NCI-H1105 treated with DMSO at 0.1 percent for 48 hours (cell line): ENCODE results near the gene MLST8.

Experiments
- DNase-seq: peaks from one replicate; lab custom pipeline; 2025; lab: John Stamatoyannopoulos, UW

The MLST8 gene, protein sequence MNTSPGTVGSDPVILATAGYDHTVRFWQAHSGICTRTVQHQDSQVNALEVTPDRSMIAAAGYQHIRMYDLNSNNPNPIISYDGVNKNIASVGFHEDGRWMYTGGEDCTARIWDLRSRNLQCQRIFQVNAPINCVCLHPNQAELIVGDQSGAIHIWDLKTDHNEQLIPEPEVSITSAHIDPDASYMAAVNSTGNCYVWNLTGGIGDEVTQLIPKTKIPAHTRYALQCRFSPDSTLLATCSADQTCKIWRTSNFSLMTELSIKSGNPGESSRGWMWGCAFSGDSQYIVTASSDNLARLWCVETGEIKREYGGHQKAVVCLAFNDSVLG

DNA sequence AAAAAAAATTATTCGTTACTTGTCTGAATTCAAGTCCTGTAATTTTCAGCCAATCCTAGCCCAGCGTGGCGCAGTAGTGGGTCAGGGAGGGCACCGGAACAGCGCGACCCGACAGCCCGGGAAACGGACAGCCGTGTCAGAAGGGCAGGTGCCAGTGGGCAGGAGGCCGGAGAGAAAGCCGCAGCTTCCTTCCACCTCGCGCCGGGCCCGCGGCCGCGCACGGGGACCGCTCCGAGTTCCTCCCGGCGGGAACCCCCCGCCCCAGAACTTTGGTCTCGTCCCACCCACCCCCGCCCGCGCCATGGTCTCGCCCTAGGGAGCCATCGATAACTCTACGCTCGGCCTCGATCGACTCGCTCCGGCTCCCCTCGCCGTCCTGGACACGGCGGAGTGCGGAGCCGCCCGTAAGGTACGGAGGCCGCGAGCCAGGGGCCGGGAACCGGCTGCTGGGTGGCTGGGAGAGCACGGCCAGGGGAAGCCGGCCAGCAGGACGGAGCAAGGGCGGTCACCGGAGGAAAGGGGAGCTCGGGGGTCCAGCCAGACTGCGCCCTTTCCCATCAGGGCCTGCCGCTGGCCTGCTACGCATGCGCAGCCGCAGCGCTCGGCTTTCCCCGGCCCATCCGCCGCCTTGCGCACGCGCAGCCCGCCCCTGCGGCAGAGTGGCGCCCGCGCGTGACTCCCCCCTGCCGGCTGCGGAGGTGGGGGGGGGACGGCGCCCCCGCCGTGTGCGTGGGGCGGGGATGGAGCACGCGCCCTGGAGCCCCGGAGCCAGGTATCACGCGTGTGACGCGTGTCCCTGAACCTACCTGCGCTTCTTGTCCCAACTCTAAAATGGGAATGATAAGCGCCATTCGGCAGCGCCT, at the start of gene MLST8:
Gene MLST8, plus strand, starts transcription at position 351 of the 863 bp plus-strand sequence. CDS start 632 bp downstream, outside the sequence.
- peak; percentile 48 for DNase-seq

GRCh38 chr16:2155977-2156848, 49.0 kb upstream of the MLST8 start:
- no peak for DNase-seq

- DNase-seq = no peak
Measured at GRCh38 chr16:2156849-2157224, 48.4 kb upstream of the MLST8 start.

- no peak for DNase-seq
Measured at GRCh38 chr16:2157480-2158261, 47.6 kb upstream of the MLST8 start.

DNA sequence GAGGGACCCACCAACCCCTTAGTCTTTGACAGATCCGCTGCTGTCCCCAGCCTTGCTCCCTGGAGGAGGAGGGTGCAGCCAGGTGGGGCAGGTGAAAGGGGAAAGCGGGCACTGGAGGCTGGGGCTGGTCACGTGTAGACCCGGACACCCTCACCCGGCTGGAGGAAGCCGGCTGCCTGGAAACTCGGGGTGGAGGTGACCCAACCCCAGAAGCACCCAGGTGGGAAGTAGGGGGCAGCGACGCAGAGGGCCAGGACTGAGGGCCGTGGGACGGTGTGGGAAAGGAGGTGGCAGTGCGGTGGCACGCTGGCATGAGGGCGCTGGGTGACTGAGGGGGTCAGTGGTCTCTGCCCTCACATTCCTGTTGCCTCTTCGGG, 47.0 kb upstream of the MLST8 start:
- no peak for DNase-seq

DNA sequence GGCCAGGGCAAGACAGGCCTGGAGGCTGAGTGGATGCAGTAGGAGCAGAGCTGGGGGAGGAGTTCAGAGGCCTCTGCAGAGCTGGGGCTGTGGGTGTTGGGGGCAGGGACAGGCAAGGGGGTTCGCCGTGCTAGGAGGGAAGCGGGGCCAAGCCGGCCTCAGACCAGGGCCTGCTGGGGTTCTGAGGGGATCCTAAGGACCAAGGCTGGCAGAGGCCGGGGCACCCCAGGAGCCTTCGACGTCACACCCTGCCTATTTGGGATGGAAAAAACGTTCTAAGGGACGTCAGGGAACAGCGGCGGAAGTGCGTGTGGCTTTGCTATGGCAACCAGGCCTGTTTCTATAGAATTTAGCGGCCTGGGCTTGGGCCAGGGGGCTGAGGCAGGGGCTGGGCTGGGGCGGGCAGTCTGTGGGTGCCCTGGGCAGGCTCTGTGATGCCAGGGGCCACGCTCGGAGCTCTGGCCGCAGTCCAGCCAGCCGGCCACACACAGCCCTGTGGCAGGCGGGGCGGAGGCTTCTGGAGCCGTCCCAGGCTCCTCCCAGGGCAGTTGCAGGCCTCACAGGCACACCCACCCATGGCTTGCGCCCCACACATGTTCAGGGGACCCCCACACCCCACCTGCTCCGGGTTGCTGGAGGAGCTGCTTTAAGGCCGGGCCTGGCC, 45.9 kb upstream of the MLST8 start:
- DNase-seq = no peak

DNA sequence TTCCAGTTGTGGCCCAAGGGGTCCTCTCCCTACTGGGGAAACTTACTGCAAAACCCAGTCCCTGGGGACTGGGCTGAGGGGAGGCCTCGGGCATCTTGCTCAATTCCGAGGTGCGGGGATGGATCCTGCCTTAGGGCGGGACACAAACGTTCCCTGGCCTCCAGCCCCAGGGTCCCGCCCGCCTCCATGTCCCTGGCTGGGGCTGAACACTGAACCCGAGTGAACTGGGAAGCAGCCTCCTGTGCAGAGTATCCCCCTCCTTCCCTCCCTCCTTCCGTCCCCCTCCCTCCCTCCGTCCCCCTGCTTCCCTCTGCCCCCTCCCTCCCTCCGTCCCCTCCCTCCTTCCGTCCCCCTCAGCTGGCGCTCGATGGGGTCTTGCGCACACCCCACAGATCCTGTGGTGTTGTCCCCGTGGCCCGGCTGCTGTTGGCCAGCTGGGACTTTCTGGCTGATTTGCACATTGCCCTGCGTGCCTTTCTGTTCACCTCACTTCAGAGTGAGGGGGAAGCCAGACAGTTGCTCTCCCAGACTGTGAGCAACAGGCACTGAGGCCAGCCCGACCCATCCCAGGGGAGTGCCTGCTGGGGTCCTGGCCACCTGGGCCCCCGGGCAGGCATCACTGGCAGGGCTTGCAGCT, 44.2 kb upstream of the MLST8 start:
- DNase-seq = no peak

DNA sequence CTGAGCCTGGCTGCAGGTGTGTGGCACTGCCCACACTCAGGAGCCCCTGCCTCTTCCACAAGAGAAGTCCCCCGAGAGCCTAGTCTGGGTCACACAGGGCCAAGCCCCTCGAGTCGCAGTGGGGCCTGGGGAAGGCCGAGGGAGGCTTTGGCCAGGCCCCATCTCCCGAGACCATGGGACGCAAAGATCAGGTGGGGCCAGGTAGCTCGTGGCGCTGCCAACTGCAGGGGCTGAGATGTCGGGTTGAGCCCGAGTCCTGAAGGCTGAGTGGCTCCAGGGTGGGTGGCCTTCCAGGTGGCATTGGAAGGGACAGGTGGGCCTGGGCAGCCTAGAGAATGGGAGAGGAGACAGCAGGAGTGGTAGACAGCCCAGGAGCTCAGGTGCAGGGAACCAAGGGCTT, 43.3 kb upstream of the MLST8 start:
- DNase-seq = no peak

DNA sequence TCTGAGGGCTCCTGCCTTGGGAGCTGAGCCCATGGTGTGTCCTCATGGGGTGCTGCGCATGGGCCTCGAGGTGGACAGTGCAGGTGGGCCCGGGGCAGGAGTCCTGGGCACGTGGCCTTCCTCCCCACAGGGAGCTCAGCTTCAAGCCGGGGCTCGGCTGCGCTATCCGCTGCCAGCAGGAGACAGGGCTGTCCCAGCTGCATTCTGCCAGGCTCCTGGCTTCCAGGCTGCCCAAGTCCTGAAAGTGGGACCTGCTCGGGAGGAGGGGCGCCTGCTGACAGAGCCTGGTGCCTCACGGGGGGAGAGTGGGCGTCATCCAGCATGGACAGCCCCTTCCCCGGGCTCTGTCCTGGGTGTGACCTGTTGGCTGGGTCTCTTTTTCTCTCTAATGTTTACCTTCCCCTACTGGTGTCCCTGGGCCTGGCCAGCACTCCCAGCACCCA, 42.6 kb upstream of the MLST8 start:
- no peak for DNase-seq

DNA sequence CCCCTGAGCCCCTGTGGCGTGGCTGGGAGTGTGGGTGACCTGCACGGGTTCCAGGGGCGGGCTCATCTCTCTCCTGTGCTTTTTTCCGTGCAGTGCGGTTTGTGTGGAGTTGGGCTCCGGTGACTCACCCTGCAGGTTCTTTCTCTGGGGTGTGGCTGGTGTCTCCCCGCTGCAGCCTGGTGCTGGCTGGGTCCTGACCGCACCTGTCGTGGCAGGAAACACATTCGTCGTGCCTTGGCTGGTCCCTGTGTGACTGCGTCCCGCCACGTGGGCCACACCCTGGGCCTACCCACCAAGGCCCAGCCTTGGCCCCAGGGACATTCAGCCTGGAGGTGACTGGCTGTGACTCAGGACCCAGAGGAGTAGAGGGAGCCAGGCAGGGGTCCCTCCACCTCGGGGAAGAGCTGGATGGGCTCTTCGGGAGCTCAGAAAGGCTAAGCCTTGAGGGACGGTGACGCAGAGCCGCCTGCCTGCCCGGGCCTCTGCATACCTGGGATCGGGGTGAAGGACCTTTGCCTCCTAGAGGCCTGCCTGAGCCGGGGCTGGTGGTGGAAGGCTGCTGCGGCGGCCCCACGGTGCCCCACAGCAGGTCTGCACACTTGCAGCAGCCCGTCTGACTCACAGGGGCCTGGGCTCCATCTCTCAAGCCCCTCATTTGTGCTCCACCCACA, 41.9 kb upstream of the MLST8 start:
- DNase-seq = no peak

DNA sequence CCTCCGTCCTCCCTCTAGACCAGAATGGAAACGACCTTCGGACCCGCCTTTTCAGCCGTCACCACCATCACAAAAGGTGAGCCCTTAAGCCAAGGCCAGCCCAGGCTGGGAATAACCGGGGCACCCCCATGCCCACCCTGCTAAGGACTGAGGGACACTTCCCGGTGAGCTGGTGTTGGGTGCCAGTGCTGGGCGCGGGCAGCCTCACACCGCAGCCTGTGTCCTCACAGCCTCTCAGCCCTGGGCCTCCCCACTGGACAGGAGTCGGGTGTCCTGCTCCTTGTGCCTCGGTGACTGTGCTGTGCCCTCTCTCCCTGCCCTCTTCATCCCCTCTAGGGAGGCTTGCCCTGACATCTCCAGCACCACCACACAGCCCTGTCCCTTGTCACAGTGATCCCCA, 39.4 kb upstream of the MLST8 start:
- DNase-seq = no peak

DNA sequence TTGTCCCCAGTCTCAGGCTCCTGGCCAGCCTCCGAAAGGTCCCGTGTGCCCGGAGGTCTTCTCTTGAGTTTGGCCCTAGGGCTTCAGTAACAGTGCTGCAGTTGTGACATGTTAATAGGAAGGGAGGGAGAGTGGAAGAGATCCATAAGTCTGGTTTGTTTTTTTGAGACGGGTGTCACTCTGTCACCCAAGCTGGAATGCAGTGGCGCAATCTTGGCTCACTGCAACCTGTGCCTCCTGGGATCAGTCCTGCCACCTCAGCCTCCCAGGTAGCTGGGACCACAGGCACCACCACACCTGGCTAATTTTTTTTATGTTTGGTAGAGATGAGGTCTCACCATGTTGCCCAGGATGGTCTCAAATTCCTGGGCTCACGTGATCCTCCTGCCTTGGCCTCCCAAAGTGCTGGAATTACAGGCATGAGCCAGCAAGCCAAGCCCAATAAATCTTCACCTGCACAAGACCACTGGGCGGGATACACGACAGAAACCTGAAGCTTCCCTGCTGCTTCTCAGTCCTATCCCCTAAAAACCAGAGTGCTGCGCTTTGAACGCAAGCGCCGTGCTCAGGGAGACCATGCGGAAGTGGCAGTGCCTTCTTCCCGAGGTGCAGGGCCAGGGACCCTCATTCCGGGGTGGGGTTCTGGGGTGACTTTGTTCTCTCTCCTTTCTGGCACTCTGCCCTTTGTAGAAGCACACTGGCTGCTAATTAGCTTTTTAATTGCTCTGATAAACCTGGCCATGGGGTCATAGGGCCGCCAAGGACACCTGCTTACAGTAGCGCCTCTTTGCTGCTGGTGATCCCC, 38.8 kb upstream of the MLST8 start:
- no peak for DNase-seq

- no peak for DNase-seq
Measured at GRCh38 chr16:2167068-2167638, 38.1 kb upstream of the MLST8 start.

GRCh38 chr16:2170080-2170479, 35.2 kb upstream of the MLST8 start:
- no peak for DNase-seq

GRCh38 chr16:2170587-2171435, 34.4 kb upstream of the MLST8 start:
- no peak for DNase-seq

GRCh38 chr16:2171601-2172178, 33.6 kb upstream of the MLST8 start:
- DNase-seq = no peak

DNA sequence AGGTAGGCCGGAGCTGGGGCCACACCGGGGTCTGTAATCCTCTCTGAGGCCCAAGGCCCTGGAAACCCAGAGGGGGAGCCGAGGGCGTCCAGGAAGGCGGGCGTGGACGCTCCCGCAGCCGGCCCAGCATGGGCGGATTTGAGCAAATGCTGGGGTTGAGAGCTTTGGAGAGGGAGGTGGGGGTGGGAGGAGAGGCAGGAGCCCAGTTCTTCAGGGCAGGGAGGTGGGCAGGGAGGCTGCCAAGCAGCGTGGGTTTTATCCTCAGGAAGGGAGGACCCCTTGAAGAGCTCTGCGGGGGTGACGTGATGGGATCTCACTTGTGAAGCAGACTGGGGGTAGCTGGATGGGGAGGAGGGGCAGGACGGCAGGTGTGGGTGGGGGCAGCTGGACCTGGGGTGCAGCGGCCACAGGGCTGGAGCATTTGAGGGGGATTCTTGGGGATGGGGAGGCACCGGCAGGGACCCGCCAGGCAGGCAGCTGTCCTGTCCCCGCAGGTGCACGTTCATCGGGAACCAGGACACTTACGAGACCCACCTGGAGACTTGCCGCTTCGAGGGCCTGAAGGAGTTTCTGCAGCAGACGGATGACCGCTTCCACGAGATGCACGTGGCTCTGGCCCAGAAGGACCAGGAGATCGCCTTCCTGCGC, 32.4 kb upstream of the MLST8 start:
- DNase-seq = no peak
